Uterus (tissue), 2 donors: ENCODE results near the gene CBFA2T2.

Source experiments
- CTCF ChIP-seq, 4 experiments: fragments of 200-600 bp in 2 of 4; fragments of 450-650 bp in 2 of 4; sonication (generic) in 2 of 4; IDR thresholded peaks; one replicate each; pipeline ENCODE4 v1.5.1; 2016 to 2019; ENCODE audit warnings: antibody characterized with exemption in 4 of 4, mild to moderate bottlenecking in 2 of 4, moderate library complexity in 1 of 4
- POLR2A ChIP-seq, 2 donors: fragments of 450-650 bp; IDR thresholded peaks; one replicate each; pipeline ENCODE4 v1.6.1; 2016; ENCODE audit warnings: antibody characterized with exemption in 2 of 2, mild to moderate bottlenecking in 1 of 2, moderate library complexity in 1 of 2

- no peak for TF ChIP-seq POLR2A (IDR thresholded peaks at IDR 0.05)
- no peak for TF ChIP-seq CTCF (IDR thresholded peaks at IDR 0.05)
Measured at GRCh38 chr20:33650111-33650752, 160.3 kb downstream of the CBFA2T2 start.
